Skeletal muscle cell (primary cell): ENCODE measurements around the gene LCN9.
"Not testable (repeated sequence)": the region's sequence is repeated elsewhere in the genome, so short reads cannot be mapped to it uniquely, and the experiment has no call there.

Experiments used
- DNase-seq: peaks from one replicate; pipeline ENCODE4 v3.0.0-alpha.2; 2010; ENCODE audit warnings: low read depth
- H3K4me3 ChIP-seq: 2 replicates; pipeline ENCODE4 v1.5.1; 2011; ENCODE audit warnings: low read depth, mild to moderate bottlenecking, control low read depth, low read length, moderate library complexity

Gene LCN9

DNA sequence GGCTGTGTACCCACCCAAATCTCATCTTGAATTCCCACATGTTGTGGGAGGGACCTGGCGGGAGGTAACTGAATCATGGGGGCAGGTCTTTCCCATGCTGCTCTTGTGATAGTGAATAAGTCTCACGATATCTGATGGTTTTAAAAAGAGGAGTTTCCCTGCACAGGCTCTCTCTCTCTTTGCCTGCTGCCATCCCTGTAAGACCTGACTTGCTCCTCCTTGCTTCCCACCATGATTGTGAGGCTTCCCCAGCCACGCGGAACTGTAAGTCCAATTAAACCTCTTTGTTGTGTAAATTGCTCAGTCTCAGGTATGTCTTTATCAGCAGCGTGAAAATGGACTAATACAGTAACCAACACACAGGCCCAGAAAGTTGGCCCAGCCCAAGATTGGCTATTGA, 5.9 kb downstream of the LCN9 start:
- DNase-seq, H3K4me3 ChIP-seq: not testable (repeated sequence)

DNA sequence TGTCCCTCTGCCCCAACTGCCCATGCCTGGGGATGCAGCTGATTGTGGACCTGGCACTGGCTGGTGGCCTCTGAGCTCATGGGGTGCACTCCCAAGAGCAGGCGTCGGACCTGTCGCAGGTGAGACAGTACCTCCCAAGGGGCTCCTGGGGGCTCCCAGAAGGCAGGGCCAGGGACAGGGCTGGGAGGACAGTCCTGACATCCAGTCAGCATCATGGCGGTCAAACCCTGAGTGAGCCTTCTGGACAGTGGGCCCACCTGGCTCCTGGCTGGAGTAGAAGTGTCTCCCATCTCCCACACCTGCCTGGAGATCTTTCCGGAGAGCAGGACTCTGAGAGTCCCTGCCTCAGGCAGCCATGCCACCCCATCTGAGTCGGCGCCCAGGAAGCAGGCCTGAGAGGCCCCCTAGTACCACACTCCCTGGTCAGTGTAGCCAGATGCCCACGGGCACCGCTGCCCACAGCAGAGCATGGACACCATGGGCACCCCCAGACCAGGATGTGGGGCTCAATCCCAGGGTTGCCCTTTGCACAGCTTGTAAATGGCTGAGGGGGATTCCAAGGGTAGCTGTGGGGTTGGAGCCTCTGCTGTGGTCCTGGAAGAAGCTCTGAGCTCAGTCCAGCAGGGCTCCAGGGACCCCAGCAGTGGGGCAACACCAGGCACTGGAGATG, 6.6 kb downstream of the LCN9 start:
- no peak for DNase-seq
- H3K4me3 ChIP-seq = no peak overlapping the region

DNA sequence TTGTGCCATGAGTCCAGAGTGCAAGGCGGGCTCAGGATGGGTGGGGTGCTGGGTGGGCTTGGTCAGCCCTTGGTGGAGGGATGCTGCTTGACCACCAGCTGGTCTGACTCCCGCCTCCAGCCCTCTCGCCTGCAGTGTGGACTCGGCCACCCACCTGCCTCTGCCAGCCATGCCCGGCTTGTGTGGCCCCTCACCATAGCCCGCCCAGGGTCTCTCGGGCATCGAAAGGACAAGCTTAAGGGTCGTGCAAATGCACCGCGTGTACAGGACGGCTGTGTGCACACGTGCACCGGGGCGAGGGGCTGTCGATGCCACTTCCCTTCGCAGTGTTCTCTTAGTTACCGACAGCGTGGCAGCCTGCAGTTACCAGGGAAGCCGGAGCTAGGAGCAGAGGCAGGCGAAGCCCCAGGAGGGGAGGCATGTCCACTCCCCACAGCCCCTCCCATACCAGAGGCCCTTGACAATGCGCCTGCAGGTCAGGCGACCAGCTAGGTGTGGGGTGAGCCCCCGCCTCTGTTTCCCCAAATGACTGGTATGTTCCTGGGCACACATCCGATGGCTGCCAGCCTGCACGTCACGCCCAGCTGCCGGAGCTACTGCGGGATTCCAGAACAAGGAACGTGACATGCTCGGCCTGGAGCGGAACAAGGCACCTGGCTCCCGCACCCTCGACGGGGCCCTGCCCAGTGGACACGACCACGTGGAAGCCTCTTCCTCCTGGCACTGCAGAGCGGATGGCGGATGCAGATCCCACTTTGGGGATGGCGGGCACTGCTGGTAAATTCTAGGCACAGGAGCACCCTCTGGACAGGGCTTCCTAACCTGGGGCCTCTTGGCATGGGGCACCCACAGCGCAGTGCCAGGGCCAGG, 7.8 kb downstream of the LCN9 start:
- no peak overlapping the region for H3K4me3 ChIP-seq
- no peak for DNase-seq

DNA sequence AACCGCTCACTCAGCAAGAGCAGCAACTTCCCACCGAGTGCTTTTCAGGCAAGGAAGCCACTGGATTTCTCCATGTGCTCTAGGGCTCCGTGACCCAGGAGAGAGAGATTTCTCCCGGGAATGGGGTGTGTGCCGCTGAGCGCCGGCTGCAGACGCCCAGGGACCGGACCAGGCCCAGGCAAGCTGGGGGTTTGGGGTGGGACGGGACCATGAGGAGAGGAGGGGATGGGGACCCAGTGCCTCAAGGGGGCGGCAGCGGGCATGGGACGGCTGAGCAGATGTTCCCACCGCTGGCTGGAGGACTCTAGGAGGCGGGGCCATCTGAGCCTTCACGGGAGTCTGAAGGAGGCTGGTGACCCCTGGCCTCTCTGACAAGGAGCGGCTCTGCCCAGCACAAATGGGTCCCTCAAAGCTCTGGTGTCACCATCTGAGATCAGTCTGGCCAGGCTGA, 8.5 kb downstream of the LCN9 start:
- no peak overlapping the region for H3K4me3 ChIP-seq
- no peak for DNase-seq

DNA sequence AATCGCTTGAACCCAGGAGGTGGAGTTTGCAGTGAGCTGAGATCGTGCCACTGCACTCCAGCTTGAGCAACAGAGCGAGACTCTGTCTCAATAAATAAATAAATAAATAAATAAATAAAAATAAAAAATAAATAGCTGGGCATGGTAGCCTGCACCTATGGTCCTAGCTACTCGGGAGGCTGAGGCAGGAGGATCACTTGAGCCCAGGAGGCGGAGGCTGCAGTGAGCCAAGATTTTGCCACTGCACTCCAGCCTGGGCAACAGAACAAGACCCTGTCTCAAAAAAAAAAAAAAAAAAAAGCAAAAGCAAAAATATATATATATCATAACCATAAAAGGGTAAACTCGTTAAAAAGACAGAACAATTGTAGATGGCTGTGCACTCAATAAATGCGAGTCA, 9.7 kb downstream of the LCN9 start:
- not testable (repeated sequence) for H3K4me3 ChIP-seq, DNase-seq

DNA sequence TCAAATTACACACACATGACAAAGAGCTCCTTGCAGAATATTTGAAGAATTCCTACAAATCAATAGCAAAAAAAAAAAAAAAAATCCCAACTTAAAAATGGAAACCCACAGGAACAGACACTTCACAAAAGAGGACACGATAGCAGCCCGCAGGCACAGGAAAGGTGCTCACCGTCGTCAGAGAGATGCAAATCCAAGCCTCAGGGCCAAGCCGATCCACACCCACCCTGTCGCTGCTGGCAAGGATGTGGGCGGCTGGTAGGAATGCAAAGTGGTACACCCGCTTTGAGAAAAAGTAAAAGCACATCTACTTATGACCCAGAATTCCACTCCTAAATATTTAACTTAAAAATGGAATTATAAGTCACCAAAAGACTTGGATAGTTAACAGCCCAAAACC, 10.8 kb downstream of the LCN9 start:
- DNase-seq = no peak
- H3K4me3 ChIP-seq = no peak overlapping the region

DNA sequence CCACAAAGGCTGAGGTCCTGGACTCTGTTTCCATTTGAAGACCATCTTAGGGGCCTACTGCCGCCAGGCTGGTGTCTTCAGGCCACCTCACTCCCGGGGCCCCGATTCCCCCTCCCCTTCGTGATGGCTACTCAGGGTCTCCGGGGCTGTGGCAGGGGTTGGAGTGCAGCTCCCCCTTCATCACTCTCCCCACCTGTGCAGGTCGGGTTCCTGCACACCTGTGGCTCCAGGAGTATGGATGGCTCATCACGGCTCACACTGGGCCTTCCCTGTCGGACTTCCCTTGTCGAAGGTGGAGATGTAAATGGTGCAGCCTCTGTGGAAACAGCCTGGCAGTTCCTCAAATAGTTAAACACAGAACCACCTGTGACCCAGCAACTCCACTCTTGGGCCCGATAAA, 11.9 kb downstream of the LCN9 start:
- no peak overlapping the region for H3K4me3 ChIP-seq
- no peak for DNase-seq

DNA sequence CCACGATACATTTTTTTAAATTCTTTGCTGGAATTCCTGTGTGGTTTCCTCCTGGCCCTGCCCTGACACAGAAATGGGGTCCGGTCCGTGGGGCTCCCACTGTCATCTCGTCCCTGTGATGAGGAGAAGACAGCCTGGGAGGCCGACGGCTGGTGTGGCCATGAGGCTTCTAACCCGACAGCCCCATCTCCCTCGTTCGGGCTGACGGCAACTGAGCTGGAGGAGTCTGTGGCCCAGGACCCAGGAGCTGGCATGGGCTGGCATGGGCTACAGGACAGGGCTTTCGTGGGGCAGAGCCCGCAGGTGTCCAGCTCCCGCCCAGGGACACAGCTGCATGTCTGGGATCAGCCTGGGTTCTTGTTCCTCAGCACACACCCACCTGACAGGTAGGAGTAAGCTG, 13.8 kb downstream of the LCN9 start:
- no peak overlapping the region for H3K4me3 ChIP-seq
- no peak for DNase-seq

DNA sequence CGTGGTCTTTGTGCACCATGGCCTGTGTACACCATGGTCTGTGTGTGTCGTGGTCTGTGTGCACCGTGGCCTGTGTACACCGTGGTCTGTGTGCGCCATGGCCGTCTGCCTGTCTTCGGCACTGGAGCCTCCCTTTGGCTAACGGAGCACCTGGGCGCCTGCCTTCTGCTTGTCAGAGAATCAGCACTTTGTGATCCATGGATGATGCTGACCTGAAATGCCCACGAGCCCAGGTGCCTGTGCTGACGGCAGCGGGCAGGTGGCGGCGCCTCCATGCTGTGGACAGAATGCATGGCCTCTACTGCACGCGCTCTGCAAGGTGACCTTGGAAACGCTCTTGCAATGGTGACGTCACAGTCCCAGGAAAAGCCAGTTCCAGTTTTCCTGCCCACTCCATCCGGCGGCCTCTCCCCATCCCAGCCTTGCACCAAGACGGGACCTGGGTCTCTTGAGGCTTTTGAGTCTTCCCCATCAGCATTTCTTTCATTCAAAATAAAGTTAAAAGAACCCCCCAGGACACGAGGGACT, 14.6 kb downstream of the LCN9 start:
- H3K4me3 ChIP-seq = no peak overlapping the region
- DNase-seq = no peak

DNA sequence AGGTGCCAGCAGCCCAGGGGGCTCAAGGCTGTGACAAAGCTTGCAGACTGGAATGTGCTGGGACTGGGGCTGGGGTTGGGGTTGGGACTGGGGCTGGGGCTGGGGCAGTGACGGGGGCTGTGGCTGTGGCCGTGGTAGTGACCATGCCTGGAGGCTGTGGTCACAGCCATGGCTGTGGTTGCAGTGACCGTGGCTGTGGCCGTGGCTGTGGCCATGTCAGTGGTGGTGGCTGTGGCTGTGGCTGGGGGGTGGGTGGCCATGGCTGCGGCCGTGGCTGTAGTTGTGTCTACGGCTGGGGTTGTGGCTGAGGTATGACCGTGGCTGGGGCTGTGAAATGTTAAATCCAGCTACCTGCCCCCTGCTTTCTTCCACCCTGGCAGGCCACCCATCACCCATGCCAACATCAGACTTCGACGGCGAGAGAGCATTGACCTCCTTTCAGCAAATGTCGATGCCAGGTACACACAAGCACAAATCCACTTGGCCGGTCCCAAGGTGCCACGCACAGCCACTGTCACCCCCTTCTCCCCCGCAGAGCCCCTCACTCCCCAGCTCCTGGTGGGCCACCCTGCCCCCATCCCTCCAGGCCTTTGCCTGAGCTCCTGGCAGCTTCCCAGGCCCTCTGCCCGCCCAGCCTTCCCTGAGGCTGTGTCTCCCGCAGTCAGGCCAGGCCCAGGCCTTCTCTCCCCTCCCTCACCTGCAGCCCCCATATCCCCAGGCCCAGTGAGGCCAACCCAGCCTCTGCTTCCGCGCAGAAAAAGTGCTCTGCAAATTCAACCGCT, 15.3 kb downstream of the LCN9 start:
- no peak for DNase-seq
- no peak overlapping the region for H3K4me3 ChIP-seq

DNA sequence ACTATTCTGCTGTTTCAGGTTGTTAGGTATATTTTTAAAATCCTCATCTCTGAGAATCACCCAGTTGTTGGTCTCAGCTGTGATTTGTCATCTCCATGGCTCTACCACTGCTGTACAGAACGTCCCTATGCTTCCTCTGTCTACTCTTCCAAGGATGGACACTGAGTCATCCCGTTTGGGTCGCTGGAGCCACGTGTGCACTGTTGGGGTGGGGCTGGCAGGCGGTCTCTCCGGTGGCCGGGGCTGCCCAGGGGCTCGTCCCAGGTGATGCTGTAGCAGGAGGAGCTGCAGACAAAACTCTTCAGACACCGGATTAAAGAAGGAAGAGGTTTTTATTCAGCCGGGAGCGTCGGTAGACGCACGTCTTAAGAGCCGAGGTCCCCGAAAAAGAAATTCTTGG, 16.9 kb downstream of the LCN9 start:
- H3K4me3 ChIP-seq = no peak overlapping the region

DNA sequence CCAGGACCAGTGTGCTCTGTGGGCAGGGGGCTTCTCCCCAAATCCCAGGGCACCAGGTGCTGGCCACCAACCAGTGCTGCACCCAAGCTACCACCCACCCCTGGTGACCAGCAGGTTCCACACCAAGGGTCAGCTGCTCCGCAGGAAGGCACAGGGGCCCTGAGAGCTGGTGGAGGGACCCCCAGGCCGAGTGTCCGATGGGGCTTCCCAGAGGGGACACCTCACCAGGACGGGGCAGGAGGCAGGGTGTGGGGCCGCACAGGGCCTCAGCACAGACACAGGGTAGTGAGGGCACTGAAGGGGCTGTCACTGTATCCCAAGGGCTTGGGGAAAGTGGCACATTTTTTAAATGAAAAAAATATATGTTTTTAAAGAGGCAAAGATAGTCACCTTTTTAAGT, 18.1 kb downstream of the LCN9 start:
- no peak overlapping the region for H3K4me3 ChIP-seq
- no peak for DNase-seq

More for the DNA sequence above, 16.9 kb downstream of the LCN9 start:
- no peak for DNase-seq

DNA sequence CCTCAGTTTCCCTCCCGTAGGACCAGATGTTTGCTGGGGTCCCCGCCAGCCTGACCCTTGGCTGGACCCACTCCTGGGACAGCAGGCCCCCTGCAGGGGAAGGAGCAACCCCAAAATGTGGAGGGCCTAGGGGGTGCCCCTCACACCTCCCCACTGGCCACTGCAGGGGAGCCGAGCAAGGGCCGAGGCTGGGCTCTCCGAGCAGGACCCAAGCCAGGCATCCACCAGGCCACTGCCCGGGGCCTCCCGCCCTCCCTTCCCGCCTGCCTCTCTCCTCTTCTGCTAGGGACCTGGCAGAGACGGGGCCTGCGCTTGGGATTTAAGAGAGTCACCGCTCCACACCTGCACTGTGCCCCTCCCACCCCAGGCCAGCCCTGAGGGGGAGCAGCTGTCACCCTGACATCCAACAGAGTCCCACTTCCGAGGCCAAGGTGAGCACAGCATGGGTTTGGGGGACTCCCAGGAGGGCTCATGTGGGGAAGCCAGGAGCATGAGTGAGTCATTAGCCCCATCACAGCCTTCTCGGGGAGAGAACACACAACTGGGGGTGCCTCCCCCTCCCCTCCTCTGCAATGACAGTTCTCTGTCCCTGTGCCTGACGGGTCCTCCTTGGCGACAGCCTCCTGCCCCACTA, 20.4 kb downstream of the LCN9 start:
- DNase-seq = no peak
- no peak overlapping the region for H3K4me3 ChIP-seq

DNA sequence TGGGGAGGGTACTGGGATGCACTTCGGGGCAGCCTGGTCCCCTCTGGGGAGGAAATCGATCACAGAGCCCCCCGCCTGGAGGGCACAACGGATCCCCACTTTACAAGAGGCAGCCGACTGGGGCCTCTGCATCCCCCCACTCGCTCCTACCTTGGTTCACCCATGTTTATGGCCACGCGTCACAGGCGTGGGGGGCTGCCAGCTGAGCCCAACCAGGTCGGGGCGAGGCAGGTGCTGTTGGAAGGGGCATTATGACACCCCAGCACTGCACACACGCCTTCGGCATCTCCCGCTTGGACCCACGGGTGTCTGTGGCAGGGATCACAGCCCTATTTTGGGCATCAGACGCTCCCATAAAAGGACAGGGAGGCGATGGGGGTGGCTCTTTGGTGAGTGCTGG, 21.6 kb downstream of the LCN9 start:
- no peak for DNase-seq
- H3K4me3 ChIP-seq = no peak overlapping the region

DNA sequence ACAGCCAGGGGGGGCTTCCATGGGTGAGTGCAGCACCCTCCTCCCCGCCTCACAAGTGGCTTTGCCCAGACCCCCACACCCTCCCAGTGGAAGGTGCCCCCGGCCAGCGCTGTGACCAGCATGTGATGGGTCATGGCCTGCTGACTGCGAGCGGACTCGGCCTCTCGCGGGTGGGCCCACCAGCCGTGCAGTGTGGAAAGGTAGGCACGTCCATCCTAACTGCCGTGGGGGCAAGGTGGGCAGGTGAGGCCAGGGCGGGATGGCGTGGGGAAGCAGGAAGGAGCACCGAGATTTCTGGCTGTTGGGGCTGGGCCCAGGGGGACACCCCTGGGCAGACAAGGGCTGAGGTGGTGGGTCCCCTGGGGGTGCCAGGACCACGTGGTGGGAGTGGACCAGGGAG, 24.1 kb downstream of the LCN9 start:
- no peak overlapping the region for H3K4me3 ChIP-seq
- DNase-seq = no peak

DNA sequence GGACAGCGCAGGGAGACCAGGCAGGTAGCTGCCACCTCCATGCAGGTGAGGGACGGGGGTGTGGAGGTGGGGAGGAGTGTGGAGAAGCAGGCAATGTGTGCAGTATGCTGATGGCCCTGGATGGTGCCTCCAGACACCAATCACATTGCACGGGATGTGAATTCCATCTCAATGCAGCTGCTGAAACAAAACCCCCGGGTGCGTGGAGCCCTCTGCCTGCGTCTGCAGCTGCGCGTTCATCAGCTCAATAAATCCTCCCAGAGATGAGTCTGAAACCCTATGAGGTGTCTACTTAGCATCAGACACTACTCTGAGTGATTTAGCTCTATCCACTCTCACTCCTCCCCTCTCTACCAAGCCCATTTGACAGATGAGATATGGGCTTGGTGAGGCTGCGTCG, 25.9 kb downstream of the LCN9 start:
- no peak for DNase-seq
- H3K4me3 ChIP-seq = no peak overlapping the region

DNA sequence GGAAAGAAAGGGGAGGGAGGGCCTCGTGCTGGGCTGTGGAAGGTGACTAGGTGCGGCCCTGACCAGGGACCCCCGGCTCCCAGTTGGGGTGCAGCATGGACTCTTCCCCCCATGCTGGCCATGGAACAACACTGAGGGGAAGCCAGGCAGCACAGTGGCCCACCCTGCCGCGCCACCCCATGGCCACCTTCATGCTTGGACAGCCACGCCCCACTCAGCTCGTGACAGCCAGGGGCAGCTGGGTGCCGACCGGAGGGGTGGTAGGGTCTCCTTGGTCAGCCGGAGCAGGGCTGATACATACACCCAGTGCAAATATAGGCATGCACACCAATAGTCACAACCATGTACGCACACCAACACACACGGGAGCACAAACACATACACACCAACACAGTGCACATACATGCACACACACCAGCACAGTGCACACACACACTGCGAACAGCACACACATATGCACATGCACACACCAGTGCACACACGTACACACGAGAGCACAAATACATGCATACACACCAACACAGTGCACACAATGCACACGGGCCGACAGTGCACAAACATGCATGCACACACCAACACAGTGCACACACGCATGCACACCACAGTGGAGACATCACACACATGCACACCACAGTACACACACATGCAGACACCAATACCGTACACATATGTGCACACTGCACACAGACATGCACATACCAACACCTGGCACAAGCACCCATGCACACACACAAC, 27.9 kb downstream of the LCN9 start:
- H3K4me3 ChIP-seq = no peak overlapping the region
- DNase-seq = no peak

DNA sequence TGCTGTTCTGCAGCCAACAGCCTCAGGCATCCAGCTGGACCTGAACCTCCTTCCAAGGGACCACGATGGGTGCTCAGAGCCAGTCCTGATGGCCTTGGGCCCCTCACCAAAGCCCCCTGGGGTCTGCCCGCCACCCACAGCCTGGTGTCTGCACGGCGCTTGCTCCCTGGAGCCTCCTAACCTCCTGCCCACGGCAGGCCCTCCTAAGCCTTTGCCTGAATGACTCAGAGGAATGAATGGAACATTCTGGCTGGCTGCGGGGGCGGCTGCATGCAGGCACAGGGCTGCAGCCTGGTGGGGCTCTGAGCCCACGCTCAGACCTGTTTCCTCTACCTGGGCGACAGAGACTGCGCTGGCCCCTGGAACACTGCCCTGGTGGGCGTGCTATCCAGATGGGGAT, 29.3 kb downstream of the LCN9 start:
- H3K4me3 ChIP-seq = no peak overlapping the region
- DNase-seq = no peak

DNA sequence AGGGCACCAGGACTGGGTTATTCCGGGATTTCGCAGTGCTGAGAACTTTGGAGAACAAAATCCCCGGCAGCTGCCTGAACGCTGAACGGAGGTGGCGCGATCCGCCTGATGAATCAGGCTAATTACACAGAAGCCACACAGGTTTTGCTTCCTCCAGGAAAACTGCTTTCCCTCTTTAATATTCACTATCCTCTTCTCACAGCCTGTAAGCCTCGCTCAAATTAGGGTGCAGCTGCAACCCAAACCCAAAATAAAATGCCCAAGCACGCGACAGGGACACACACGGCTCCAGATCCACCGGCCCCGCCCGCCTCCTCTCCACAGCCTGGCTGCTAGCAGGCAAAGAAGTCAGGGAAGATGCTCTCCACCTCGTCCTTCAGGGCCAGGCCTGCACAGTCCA, 30.2 kb downstream of the LCN9 start:
- H3K4me3 ChIP-seq = no peak overlapping the region
- DNase-seq = no peak
